GM12872 (cell line): ENCODE measurements around the gene EEFSEC.

Source experiments
- TF ChIP-seq, protein P1 (sequence below): IDR thresholded peaks from 3 replicates; pipeline ENCODE4 v1.5.1; 2011; ENCODE audit warnings: low read depth, mild to moderate bottlenecking, low read length, moderate library complexity; ENCODE audit not compliant: insufficient read depth

EEFSEC gene

DNA sequence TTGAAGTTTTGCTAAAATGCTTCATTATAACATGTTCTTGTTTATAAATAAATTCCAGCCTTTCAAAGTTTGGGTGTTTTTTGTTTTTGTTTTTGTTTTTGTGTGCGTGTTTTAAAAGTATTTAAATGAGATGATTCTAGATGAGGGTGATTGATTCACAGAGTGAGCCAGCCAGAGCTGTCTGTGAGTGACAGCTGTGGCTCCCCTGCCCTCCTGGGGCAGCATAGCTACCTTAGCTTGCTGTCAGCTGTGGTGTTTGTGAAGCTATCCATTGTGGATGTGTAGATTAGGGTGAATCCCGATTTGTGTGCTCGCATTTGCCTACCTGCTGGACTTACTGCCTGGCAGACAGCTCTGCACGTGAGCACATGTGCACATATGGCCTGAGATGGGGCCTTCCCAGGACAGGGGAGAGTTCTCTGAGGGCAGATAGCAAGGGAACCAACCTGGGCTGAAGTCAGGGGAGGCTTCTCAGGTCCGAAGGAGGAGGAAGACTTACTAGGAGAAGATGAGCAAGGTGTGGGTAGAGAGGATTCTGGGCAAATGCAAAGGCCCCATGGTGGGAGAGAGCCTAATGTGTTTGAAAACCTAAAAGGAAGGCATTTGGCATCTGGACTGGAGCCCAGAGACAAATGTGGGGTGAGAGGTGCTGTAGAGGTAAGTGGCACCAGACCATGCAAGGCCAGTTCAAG lies 124.2 kb downstream of the EEFSEC start:
- TF ChIP-seq, protein P1, sequence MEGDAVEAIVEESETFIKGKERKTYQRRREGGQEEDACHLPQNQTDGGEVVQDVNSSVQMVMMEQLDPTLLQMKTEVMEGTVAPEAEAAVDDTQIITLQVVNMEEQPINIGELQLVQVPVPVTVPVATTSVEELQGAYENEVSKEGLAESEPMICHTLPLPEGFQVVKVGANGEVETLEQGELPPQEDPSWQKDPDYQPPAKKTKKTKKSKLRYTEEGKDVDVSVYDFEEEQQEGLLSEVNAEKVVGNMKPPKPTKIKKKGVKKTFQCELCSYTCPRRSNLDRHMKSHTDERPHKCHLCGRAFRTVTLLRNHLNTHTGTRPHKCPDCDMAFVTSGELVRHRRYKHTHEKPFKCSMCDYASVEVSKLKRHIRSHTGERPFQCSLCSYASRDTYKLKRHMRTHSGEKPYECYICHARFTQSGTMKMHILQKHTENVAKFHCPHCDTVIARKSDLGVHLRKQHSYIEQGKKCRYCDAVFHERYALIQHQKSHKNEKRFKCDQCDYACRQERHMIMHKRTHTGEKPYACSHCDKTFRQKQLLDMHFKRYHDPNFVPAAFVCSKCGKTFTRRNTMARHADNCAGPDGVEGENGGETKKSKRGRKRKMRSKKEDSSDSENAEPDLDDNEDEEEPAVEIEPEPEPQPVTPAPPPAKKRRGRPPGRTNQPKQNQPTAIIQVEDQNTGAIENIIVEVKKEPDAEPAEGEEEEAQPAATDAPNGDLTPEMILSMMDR, result no peak

- TF ChIP-seq, protein P1, result no peak
Measured at GRCh38 chr3:128278130-128278529, 124.8 kb downstream of the EEFSEC start.

GRCh38 chr3:128278761-128279600 lies 125.7 kb downstream of the EEFSEC start:
- TF ChIP-seq, protein P1, result no peak

- TF ChIP-seq, protein P1, result no peak
Measured at GRCh38 chr3:128279601-128279880, 126.3 kb downstream of the EEFSEC start.

- TF ChIP-seq, protein P1, result no peak
Measured at GRCh38 chr3:128280481-128281052, 127.3 kb downstream of the EEFSEC start.

DNA sequence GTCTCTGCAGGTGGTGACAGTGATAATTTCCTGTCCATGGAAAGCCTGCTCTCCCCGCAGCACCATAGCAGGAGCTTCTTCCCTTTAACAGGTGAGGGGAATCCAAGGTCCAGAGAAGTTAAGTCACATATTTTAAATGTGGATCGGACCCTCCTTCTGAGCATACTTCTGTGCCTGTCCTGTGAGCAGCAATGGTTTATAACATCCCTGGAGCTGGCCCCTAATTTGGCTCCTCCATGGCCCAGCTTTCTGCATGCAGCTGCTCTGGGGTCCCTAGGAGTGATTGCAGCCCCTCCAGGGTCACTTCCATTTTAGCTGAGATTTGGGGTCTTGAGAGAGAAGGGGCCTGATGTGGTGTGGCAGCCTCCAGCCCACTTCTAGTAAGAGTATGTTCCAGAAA lies 127.8 kb downstream of the EEFSEC start:
- TF ChIP-seq, protein P1, result no peak
